Omental fat pad (tissue), 4 donors: ENCODE data around the gene MID1. TPM values are rescaled to one million over a fixed set of nuclear protein-coding genes. Genes with fewer than 3 reads are reported as not detected.

Experiments used
- ATAC-seq: fragments of 150-250 bp; one replicate; pipeline ENCODE4 v1.9.1; 2016; ENCODE audit warnings: mild to moderate bottlenecking, moderate library complexity; ENCODE audit not compliant: low FRiP score
- DNase-seq: peaks from one replicate; pipeline ENCODE4 v3.0.0-alpha.2; 2019; ENCODE audit warnings: low spot score
- total RNA-seq, 4 donors: library from RNA; depleted of rRNA; stranded (reverse); fragments of >200 nt; gene quantifications; one replicate each; pipeline ENCODE4 v1.1.0, GENCODE V29; 2016
- TF ChIP-seq, protein P1 (sequence below), 3 donors: fragments of 450-650 bp; IDR thresholded peaks; one replicate each; pipeline ENCODE4 v1.5.1; 2016 to 2017; ENCODE audit warnings: antibody characterized with exemption in 3 of 3, mild to moderate bottlenecking in 3 of 3, moderate library complexity in 2 of 3

The MID1 gene
- total RNA-seq, 4 donors from 2014 or later, result 8.3 to 14.5 (median 10.8) TPM

DNA sequence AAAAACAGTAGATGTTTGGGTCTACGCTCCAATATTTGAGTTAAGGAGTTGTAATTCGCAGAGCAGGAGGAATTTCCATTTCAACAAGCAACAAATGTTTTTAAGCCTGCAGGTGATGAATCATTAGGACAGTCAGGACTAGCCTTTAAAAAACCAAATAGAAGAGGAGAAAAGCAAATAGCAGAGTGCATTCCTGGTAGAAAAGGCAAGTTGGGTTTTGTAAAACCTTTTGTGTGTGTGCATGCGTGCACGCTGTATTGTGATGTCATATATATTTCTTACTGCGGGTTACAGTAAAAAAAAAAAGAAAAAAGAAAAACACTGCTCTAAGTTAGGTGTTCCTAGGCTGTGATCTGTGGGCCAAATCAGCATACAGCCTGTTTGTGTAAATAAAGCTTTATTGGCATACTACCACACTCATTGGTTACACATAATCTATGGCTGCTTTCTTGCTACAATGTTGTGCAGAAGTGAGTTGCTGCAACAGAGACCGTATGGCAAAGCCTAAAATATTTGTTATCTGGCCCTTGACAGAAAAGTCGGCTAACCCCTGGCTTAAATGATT is 135.6 kb downstream of the MID1 start:
- no peak for DNase-seq
- no peak for ATAC-seq
- TF ChIP-seq, protein P1, sequence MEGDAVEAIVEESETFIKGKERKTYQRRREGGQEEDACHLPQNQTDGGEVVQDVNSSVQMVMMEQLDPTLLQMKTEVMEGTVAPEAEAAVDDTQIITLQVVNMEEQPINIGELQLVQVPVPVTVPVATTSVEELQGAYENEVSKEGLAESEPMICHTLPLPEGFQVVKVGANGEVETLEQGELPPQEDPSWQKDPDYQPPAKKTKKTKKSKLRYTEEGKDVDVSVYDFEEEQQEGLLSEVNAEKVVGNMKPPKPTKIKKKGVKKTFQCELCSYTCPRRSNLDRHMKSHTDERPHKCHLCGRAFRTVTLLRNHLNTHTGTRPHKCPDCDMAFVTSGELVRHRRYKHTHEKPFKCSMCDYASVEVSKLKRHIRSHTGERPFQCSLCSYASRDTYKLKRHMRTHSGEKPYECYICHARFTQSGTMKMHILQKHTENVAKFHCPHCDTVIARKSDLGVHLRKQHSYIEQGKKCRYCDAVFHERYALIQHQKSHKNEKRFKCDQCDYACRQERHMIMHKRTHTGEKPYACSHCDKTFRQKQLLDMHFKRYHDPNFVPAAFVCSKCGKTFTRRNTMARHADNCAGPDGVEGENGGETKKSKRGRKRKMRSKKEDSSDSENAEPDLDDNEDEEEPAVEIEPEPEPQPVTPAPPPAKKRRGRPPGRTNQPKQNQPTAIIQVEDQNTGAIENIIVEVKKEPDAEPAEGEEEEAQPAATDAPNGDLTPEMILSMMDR (IDR thresholded peaks at IDR 0.05), result no peak

DNA sequence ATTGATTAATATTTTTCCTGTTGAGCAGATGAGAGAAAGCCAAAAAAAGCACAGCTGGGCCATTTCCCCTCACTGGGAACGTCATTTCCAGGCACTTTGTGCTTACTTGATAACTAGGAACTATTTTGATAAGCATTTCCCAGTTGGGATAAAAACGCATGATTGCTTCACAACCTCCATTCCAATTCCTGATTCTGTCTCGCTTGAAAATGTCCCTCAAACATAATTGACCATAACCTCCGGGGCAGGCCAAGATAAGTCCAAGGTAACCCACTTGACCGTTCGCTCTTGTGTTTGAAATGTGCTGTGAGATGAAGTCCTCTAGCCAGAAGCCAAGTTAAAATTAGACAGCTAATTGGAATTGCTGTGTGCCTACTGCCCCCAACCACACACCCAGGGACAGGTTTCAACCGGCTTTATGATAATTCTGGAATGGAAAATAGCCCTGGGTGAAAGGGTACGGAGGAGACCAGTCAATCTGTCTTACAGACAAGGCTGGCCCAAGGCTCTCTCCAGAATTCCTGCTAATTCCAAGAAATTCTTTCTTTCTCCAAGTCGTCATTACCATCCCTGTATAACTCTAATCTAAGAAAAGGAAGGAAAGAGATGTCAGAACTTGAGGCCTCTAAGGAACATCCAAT is 137.1 kb downstream of the MID1 start:
- TF ChIP-seq, protein P1 (IDR thresholded peaks at IDR 0.05), result no peak
- DNase-seq (no peak), ATAC-seq (no peak)

DNA sequence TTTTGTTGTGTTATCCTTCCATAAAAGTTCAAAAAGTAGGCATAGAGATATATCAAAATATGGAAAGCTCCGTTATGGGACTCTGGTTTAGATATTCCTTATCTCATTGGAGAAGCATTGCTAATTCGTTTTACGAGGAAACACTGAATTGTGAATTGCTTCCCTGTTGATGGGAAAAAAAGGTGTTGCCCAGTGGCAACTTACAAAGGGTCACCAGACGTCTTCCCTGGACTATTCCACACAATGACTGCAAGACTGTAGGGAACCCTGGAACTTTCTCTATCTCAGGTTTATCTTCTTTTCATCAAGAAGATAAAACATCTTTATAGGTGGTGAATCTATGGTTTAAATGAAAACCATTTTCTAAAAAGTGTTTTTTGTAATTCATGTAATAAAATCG is 137.7 kb downstream of the MID1 start:
- ATAC-seq, result no peak
- no peak for DNase-seq
- TF ChIP-seq, protein P1 (IDR thresholded peaks at IDR 0.05), result no peak

DNA sequence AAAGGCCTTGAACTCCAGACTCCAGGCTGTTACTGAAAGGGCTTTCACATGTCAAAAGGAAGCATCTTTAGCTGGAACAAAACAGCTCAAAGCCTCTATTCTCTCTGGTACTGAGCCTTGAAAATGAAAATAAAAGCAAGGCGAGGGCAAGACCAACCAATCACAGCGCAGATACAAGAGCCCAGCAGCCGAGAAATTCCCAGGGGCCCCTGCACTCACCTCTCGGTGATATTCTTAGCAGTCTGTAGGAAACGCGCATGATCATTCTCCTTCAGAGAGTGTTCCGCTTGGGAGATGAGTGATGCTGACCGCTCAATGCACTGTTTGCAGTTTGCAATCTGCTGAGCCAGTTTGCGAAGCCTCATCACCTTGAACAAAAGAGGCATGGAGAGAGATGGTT is 138.1 kb downstream of the MID1 start:
- ATAC-seq (no peak), DNase-seq (no peak)
- TF ChIP-seq, protein P1 (IDR thresholded peaks at IDR 0.05), result no peak

DNA sequence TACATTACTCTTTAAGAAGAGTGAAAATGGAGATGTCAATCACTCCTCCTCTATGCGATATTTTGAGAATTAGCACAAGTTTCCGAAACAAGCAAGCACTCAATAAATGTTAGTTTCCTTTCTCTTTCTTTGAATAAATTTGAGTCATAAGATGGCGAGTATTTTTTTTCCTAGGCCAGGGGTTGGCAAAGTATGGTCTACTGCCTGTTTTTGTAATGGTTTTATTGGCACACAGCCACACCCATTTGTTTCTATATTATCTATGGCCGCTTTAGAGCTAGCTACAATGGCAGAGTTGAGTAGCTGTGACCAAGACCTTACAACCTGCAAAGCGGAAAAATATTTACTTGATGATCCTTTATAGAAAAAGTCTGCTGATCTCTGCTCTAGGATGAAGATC is 139.5 kb downstream of the MID1 start:
- ATAC-seq (no peak), DNase-seq (no peak)
- TF ChIP-seq, protein P1 (IDR thresholded peaks at IDR 0.05), result no peak

DNA sequence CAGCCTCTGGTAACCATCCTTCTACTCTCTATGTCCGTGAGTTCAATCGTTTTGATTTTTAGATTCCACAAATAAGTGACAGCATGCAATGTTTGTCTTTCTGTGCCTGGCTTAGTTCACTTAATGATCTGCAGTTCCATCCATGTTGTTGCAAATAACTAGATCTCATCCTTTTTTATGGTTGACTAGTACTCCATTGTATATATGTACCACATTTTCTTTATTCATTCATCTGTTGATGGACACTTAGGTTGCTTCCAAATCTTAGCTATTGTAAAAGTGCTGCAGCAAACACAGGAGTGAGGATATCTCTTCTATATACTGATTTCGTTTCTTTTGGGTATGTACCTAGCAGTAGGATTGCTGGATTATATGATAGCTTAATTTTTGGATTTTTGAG is 140.9 kb downstream of the MID1 start:
- TF ChIP-seq, protein P1 (IDR thresholded peaks at IDR 0.05), result no peak
- no peak for ATAC-seq

DNA sequence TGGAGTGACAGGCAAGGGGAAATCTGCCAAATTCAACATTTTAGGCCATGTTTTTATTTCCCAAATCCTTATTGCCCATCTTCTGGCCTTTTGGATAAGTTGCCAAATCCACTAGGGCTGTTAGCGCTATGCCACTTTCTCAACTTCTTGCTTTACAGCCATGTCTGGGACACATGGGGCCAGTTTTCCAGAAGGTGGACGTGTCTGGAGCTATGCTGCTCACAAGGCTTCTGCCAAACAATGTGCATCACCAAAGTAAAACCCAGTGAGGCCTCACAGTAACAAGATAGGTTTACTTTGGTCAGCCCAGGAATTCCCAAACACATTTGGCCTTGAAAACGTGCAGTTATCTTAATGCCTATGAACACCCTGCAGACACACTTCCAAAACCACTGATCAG is 142.9 kb downstream of the MID1 start:
- ATAC-seq (no peak), DNase-seq (no peak)
- TF ChIP-seq, protein P1 (IDR thresholded peaks at IDR 0.05), result no peak

More for the DNA sequence above, 140.9 kb downstream of the MID1 start:
- no peak for DNase-seq
